HepG2 (cell line): ENCODE measurements around the gene VMA21. TPM values are rescaled to one million over a fixed set of nuclear protein-coding genes. Genes with fewer than 3 reads are reported as not detected.

Source experiments
- AHR ChIP-seq: IDR thresholded peaks from 2 replicates; pipeline ENCODE4 v1.6.1; 2018; ENCODE audit warnings: missing genetic modification reagents, missing compliant biosample characterization
- ATF2 ChIP-seq: sonication (generic); formaldehyde crosslinking; IDR thresholded peaks from 2 replicates; pipeline ENCODE4 v1.4.0; 2020; ENCODE audit warnings: missing genetic modification reagents
- BCL6 ChIP-seq: IDR thresholded peaks from 2 replicates; pipeline ENCODE4 v1.6.1; 2016; ENCODE audit warnings: missing genetic modification reagents, missing compliant biosample characterization
- CBFB ChIP-seq: sonication (generic); formaldehyde crosslinking; IDR thresholded peaks from 2 replicates; pipeline ENCODE4 v1.4.0; 2020; ENCODE audit warnings: missing genetic modification reagents
- FOSL2 ChIP-seq: sonication (generic); formaldehyde crosslinking; IDR thresholded peaks from 2 replicates; pipeline ENCODE4 v1.4.0; 2020; ENCODE audit warnings: missing genetic modification reagents
- HNF4A ChIP-seq: sonication (generic); formaldehyde crosslinking; IDR thresholded peaks from 2 replicates; pipeline ENCODE4 v1.4.0; 2020; ENCODE audit warnings: missing genetic modification reagents
- KLF6 ChIP-seq: IDR thresholded peaks from 2 replicates; pipeline ENCODE4 v1.8.0; 2016; ENCODE audit warnings: missing biosample characterization, missing genetic modification reagents
- MAF1 ChIP-seq: sonication (generic); formaldehyde crosslinking; IDR thresholded peaks from 2 replicates; pipeline ENCODE4 v1.5.0; 2020; ENCODE audit warnings: missing genetic modification reagents, borderline replicate concordance
- NFRKB ChIP-seq: fragments of 450-650 bp; IDR thresholded peaks from 2 replicates; pipeline ENCODE4 v1.6.1; 2017
- POGZ ChIP-seq: sonication (generic); formaldehyde crosslinking; IDR thresholded peaks from 2 replicates; pipeline ENCODE4 v1.4.0; 2020; ENCODE audit warnings: mild to moderate bottlenecking, missing genetic modification reagents
- SMARCE1 ChIP-seq: fragments of 450-650 bp; IDR thresholded peaks from 2 replicates; pipeline ENCODE4 v1.6.1; 2017; ENCODE audit warnings: borderline replicate concordance
- SYNCRIP ChIP-seq: fragments of 200-400 bp; formaldehyde crosslinking; IDR thresholded peaks from 2 replicates; pipeline ENCODE4 v1.6.1; 2018; ENCODE audit warnings: mild to moderate bottlenecking, low read depth, low read length; ENCODE audit not compliant: insufficient read depth
- TERF1 ChIP-seq: sonication (generic); formaldehyde crosslinking; IDR thresholded peaks from 2 replicates; pipeline ENCODE4 v1.8.0; 2022; ENCODE audit warnings: mild to moderate bottlenecking, missing genetic modification reagents, moderate library complexity
- TSC22D2 ChIP-seq: sonication (generic); formaldehyde crosslinking; IDR thresholded peaks from 2 replicates; pipeline ENCODE4 v1.5.1; 2020; ENCODE audit warnings: missing genetic modification reagents, mild to moderate bottlenecking, borderline replicate concordance
- ZKSCAN1 ChIP-seq: fragments of 150-350 bp; IDR thresholded peaks from 2 replicates; pipeline ENCODE4 v1.6.1; 2014; ENCODE audit warnings: low read length
- ZNF317 ChIP-seq: sonication (generic); formaldehyde crosslinking; IDR thresholded peaks from 2 replicates; pipeline ENCODE4 v1.5.0; 2020; ENCODE audit warnings: mild to moderate bottlenecking, missing genetic modification reagents
- ZNF577 ChIP-seq: sonication (generic); formaldehyde crosslinking; IDR thresholded peaks from 2 replicates; pipeline ENCODE4 v1.4.0; 2020; ENCODE audit warnings: mild to moderate bottlenecking, low read depth, missing genetic modification reagents, borderline replicate concordance
- ZNF770 ChIP-seq: sonication (generic); formaldehyde crosslinking; IDR thresholded peaks from 2 replicates; pipeline ENCODE4 v1.5.0; 2020; ENCODE audit warnings: mild to moderate bottlenecking, missing genetic modification reagents
- ZNF772 ChIP-seq: sonication (generic); formaldehyde crosslinking; IDR thresholded peaks from 2 replicates; pipeline ENCODE4 v1.5.0; 2020; ENCODE audit warnings: mild to moderate bottlenecking, missing genetic modification reagents
- ZNF83 ChIP-seq: sonication (generic); formaldehyde crosslinking; IDR thresholded peaks from 2 replicates; pipeline ENCODE4 v1.4.0; 2020; ENCODE audit warnings: missing genetic modification reagents, mild to moderate bottlenecking, borderline replicate concordance
- ZNF850 ChIP-seq: sonication (generic); formaldehyde crosslinking; conservative IDR thresholded peaks from 2 replicates; pipeline ENCODE4 v1.9.0; 2021; ENCODE audit warnings: mild to moderate bottlenecking, missing genetic modification reagents
- ZSCAN31 ChIP-seq: sonication (generic); formaldehyde crosslinking; IDR thresholded peaks from 2 replicates; pipeline ENCODE4 v1.5.0; 2020; ENCODE audit warnings: low read depth, mild to moderate bottlenecking, missing genetic modification reagents
- polyA plus RNA-seq, 8 experiments: library from polyadenylated mRNA; depleted of rRNA in 3 of 8; stranded (reverse) in 7 of 8; unstranded in 1 of 8; fragments of >200 nt; fragmentation: Illumina TruSeq in 4 of 8; extraction: Trizol in 4 of 8; gene quantifications; 2 replicates each; pipeline versions ENCODE4 v1.2.1 to v1.2.3, GENCODE V29; 2011 to 2016; ENCODE audit warnings: low read depth in 4 of 8, missing spikeins in 1 of 8, mixed read lengths in 1 of 8; ENCODE audit not compliant: insufficient read depth in 1 of 8
- total RNA-seq, 5 experiments: library from RNA; depleted of rRNA; stranded (reverse); fragments of >200 nt; fragmentation: Illumina TruSeq; extraction: Trizol; gene quantifications; 2 replicates each; pipeline ENCODE4 v1.2.3, GENCODE V29; 2016; ENCODE audit warnings: low read depth in 1 of 5
- TF ChIP-seq, protein P1 (sequence below), 2 experiments: sonication (generic) in 1 of 2; formaldehyde crosslinking in 1 of 2; IDR thresholded peaks; 2 replicates each; pipeline versions ENCODE4 v1.4.0 to v1.6.1; 2018 to 2020; ENCODE audit warnings: missing genetic modification reagents in 2 of 2, borderline replicate concordance in 1 of 2, low read depth in 1 of 2, mild to moderate bottlenecking in 1 of 2, missing biosample characterization in 1 of 2

VMA21 gene
- total and polyA plus RNA-seq, 2 of the 13 experiments (the other 11 are each of a cell fraction or from before 2014, with no cell fraction given): 20.9 to 42.4 TPM

DNA sequence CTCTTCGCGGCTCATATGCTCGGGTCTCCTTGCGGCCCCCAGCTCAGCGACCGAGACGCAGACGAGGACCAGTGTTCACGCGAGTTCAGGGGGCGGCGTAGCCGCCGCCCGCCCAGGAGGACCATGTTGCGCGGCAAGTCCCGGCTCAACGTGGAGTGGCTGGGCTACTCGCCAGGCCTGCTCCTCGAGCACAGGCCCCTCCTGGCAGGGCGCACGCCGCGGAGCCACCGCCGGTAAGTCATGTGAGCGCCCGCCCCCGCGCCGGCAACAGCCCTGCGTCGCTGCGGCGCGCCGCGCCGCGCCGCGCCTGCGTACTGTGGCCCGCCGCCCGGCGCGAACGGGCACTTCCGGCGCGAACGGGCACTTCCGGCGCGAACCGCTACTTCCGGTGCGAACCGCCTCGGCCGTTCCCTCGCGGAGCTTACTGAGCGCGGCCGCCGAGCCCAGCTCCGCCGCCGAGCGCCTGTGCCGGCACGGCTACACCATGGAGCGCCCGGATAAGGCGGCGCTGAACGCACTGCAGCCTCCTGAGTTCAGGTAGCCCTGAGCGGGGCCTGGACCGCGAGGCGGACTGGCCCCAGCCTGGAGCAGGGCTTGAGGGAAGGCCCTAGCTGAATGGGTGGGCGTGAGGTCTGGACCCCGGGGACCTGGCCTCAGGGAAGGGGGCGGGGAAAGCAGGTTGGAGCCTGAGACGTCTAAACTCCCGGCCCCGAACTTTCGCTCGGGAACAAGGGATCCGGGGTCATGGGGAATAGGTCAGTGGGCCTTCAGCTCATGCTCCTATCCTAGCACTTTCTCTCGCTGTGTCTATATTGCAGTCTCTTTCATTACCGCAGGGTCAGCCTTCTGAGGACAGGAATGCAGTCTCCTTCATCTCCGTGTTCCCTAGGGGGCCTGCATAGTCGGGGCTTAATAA lies at the start of gene VMA21 (continued):
- TF ChIP-seq MAF1 (CRISPR knock-in tag) (no peak), TERF1 (no peak), ATF2 (0 out of 2 replicates have a peak, but pooled peaks have one; percentile 31), POGZ (CRISPR knock-in tag) (no peak), NFRKB (no peak), ZKSCAN1 (no peak), ZSCAN31 (CRISPR knock-in tag) (0 out of 2 replicates have a peak, but pooled peaks have one; percentile 46), ZNF772 (CRISPR knock-in tag) (peak; percentile 46; the same call in 1 of the 2 replicates), HNF4A (no peak), SYNCRIP (no peak), SMARCE1 (no peak), ZNF317 (CRISPR knock-in tag) (no peak), ZNF770 (CRISPR knock-in tag) (no peak), ZNF577 (CRISPR knock-in tag) (no peak), ZNF850 (no peak), ZNF83 (CRISPR knock-in tag) (no peak), CBFB (CRISPR knock-in tag) (no peak), KLF6 (CRISPR knock-in tag) (peak; percentile 34), TSC22D2 (CRISPR knock-in tag) (no peak), AHR (CRISPR knock-in tag) (no peak), FOSL2 (CRISPR knock-in tag) (no peak), BCL6 (0 out of 2 replicates have a peak, but pooled peaks have one; percentile 23)
- TF ChIP-seq, protein P1, sequence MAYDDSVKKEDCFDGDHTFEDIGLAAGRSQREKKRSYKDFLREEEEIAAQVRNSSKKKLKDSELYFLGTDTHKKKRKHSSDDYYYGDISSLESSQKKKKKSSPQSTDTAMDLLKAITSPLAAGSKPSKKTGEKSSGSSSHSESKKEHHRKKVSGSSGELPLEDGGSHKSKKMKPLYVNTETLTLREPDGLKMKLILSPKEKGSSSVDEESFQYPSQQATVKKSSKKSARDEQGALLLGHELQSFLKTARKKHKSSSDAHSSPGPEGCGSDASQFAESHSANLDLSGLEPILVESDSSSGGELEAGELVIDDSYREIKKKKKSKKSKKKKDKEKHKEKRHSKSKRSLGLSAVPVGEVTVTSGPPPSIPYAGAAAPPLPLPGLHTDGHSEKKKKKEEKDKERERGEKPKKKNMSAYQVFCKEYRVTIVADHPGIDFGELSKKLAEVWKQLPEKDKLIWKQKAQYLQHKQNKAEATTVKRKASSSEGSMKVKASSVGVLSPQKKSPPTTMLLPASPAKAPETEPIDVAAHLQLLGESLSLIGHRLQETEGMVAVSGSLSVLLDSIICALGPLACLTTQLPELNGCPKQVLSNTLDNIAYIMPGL (CRISPR knock-in tag; IDR thresholded peaks at IDR 0.05; ENCODE audit: borderline replicate concordance in 1 of 2, low read depth in 1 of 2): peak in 1 of 2 experiments; percentile 45; a peak in 1 of 4 replicates
